PC-9 (cell line): ENCODE data around the gene WDR5B. TPM values are rescaled to one million over a fixed set of nuclear protein-coding genes. Genes with fewer than 3 reads are reported as not detected.

ENCODE experiments used
- BruUV-seq: library from RNA; stranded (reverse); fragments of 400-500 nt; replicated peaks from 2 replicates; lab custom pipeline; 2021; lab: Mats Ljungman, UMichigan
- CTCF ChIA-PET: fragments of 300-600 bp; sonication (Branson Sonifier 250); formaldehyde crosslinking; loops from one replicate; lab custom pipeline; 2022; ENCODE audit warnings: antibody characterized with exemption; lab: Charles Lee
- POLR2A ChIA-PET: fragments of 300-600 bp; sonication (Branson Sonifier 250); formaldehyde crosslinking; loops from one replicate; lab custom pipeline; 2022; ENCODE audit warnings: antibody characterized with exemption; ENCODE audit not compliant: unreplicated experiment; lab: Charles Lee
- DNase-seq, 2 experiments: peaks; one replicate each; pipeline versions ENCODE4 v3.0.0 to v3.0.0-alpha.2; 2015 to 2022; ENCODE audit warnings: mixed read lengths in 1 of 2
- H2AFZ ChIP-seq: fragments of 200-600 bp; sonication (generic); 2 replicates; pipeline ENCODE4 v1.8.1; 2017; ENCODE audit warnings: antibody characterized with exemption
- H3F3A ChIP-seq: fragments of 200-600 bp; sonication (generic); 2 replicates; pipeline ENCODE4 v1.8.1; 2017; ENCODE audit warnings: antibody characterized with exemption, mild to moderate bottlenecking, low read depth; ENCODE audit not compliant: insufficient read depth
- H3K27ac ChIP-seq: fragments of 200-600 bp; sonication (generic); 2 replicates; pipeline ENCODE4 v1.6.1; 2016; ENCODE audit warnings: mixed run types
- H3K27me3 ChIP-seq: fragments of 200-600 bp; sonication (generic); 2 replicates; pipeline ENCODE4 v1.6.1; 2016; ENCODE audit warnings: low read depth, mixed run types; ENCODE audit not compliant: insufficient read depth
- H3K36me3 ChIP-seq: fragments of 200-600 bp; sonication (generic); 2 replicates; pipeline ENCODE4 v1.6.1; 2016; ENCODE audit warnings: low read depth, mixed run types
- H3K4me1 ChIP-seq: fragments of 200-600 bp; sonication (generic); replicated peaks from 2 replicates; pipeline ENCODE4 v1.6.1; 2016; ENCODE audit warnings: mixed run types; ENCODE audit not compliant: insufficient read depth
- H3K4me2 ChIP-seq: fragments of 200-600 bp; sonication (generic); 2 replicates; pipeline ENCODE4 v1.6.1; 2017; ENCODE audit warnings: mixed run types
- H3K4me3 ChIP-seq: fragments of 200-600 bp; sonication (generic); 2 replicates; pipeline ENCODE4 v1.6.1; 2016; ENCODE audit warnings: mixed run types
- H3K79me2 ChIP-seq: fragments of 200-600 bp; sonication (generic); 2 replicates; pipeline ENCODE4 v1.6.1; 2017; ENCODE audit warnings: low read depth, mixed run types
- H3K9me2 ChIP-seq: fragments of 200-600 bp; sonication (generic); 2 replicates; pipeline ENCODE4 v1.8.1; 2017; ENCODE audit warnings: mild to moderate bottlenecking; ENCODE audit not compliant: insufficient read depth
- H3K9me3 ChIP-seq: fragments of 200-600 bp; sonication (generic); 2 replicates; pipeline ENCODE4 v1.8.1; 2016; ENCODE audit warnings: low read depth; ENCODE audit not compliant: insufficient read depth
- H4K20me1 ChIP-seq: fragments of 200-600 bp; sonication (generic); 2 replicates; pipeline ENCODE4 v1.8.1; 2017; ENCODE audit not compliant: insufficient read depth
- EZH2 ChIP-seq: fragments of 200-600 bp; sonication (generic); IDR thresholded peaks from 2 replicates; pipeline ENCODE4 v1.8.0; 2017; ENCODE audit warnings: antibody characterized with exemption, low read depth
- intact Hi-C: fragments of 100-400 bp; cut with micrococcal nuclease; formaldehyde crosslinking; loops from one replicate; pipeline ENCODE4 v1.10.0; 2022; ENCODE audit not compliant: unreplicated experiment
- total RNA-seq: library from RNA; stranded (reverse); gene quantifications from 2 replicates; pipeline ENCODE4 v1.2.3, GENCODE V29; 2021
- TF ChIP-seq, protein P1 (sequence below): fragments of 200-600 bp; sonication (generic); conservative IDR thresholded peaks from 2 replicates; pipeline ENCODE4 v1.6.1; 2017; ENCODE audit warnings: mixed run types, antibody characterized with exemption, mild to moderate bottlenecking, moderate library complexity

WDR5B gene
- total RNA-seq, 1 experiment from 2014 or later, result 5.8 TPM

DNA sequence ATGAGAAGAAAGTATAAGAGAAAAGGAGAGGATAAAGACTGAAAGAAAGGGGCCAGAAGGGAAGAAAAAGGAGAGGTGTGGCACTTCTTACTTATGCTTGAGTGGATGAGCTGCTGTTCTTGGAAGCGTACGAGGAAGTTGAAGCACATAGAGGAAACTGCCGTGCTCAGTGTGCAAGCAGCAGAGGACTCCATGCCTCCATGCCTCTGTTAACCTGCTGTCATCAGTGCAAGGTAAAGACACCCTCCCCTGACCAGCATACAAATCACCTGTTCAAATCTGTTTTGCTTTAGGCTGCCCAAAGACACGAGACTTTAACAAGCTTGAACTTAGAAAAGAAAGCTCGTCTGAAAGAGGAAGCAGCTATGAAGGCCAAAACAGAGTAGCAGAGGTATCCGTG lies 6.4 kb downstream of the WDR5B start:
- intact Hi-C loops, result no loop called here
- H3K9me3 ChIP-seq, result no peaks in the 10 kb centered on the region
- H3K4me2 ChIP-seq, result no peak overlapping the region
- DNase-seq, result no peak
- H2AFZ ChIP-seq, result no peak overlapping the region
- ChIA-PET CTCF (no interaction called here), POLR2A (interaction anchor here (0.6 kb wide), 1 partner anchor 1156 kb away, joined by 3 read pairs; no protein-coding TSS in a partner anchor)
- H4K20me1 ChIP-seq, result no peaks in the 10 kb centered on the region
- H3K9me2 ChIP-seq, result no peaks in the 10 kb centered on the region
- H3F3A ChIP-seq, result peaks cover 5% of the 10 kb centered on the region; the same call in 1 of the 2 replicates
- H3K4me1 ChIP-seq, result peaks cover 18% of the 10 kb centered on the region
- H3K79me2 ChIP-seq, result peaks cover 16% of the 10 kb centered on the region
- H3K36me3 ChIP-seq, result 0 out of 2 replicates have a peak, but pooled peaks cover 9% of the 10 kb centered on the region
- no peaks in the 10 kb centered on the region for H3K27me3 ChIP-seq
- BruUV-seq, result no TSS peak
- no peak for TF ChIP-seq EZH2
- TF ChIP-seq, protein P1, sequence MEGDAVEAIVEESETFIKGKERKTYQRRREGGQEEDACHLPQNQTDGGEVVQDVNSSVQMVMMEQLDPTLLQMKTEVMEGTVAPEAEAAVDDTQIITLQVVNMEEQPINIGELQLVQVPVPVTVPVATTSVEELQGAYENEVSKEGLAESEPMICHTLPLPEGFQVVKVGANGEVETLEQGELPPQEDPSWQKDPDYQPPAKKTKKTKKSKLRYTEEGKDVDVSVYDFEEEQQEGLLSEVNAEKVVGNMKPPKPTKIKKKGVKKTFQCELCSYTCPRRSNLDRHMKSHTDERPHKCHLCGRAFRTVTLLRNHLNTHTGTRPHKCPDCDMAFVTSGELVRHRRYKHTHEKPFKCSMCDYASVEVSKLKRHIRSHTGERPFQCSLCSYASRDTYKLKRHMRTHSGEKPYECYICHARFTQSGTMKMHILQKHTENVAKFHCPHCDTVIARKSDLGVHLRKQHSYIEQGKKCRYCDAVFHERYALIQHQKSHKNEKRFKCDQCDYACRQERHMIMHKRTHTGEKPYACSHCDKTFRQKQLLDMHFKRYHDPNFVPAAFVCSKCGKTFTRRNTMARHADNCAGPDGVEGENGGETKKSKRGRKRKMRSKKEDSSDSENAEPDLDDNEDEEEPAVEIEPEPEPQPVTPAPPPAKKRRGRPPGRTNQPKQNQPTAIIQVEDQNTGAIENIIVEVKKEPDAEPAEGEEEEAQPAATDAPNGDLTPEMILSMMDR, result no peak
- no peak overlapping the region for H3K27ac ChIP-seq
- H3K4me3 ChIP-seq, result no peak overlapping the region

DNA sequence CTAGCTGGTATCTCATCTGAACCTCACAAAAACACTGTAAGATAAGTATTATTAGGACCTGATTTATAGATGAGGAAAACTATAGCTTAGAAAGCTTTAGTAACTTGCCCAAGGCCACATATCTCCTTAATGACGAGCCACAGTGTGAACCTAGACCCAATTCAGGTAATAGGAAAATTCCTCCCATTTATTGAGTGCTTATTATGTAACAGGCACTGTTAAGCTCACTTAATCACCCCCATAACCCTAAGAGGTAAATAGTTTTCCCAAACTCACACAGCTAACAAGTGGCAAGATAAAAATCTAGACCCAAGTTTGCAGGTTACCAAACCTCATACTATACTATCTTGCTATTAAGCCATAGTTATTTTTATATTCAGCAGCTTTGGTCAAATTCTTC lies 7.9 kb downstream of the WDR5B start:
- no peaks in the 10 kb centered on the region for H4K20me1 ChIP-seq
- H3F3A ChIP-seq, result peaks cover 5% of the 10 kb centered on the region; the same call in 1 of the 2 replicates

DNA sequence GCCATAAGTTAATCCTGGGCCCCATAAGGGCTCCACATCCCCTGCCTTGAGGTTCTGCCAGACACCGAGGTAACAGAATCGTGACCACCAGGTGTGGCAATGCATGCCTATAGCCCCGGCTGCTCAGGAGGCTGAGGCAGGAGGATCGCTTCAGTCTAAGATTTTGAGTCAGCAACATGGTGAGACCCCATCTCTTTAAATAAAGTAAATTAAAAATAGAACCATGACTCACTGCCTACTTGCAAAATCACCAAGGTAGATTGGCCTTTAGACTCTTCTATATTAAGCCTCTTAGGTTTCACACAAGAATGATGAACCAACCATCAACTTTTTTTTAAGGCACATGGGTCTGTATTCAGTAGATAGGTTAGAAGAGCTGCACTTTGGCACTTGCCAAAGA lies 9.7 kb downstream of the WDR5B start:
- H3K4me1 ChIP-seq, result peaks cover 12% of the 10 kb centered on the region
- no peaks in the 10 kb centered on the region for H3K9me3 ChIP-seq
- H4K20me1 ChIP-seq, result no peaks in the 10 kb centered on the region
- no TSS peak for BruUV-seq
- TF ChIP-seq EZH2, result no peak
- TF ChIP-seq, protein P1, result no peak
- no peaks in the 10 kb centered on the region for H3K79me2 ChIP-seq
- H3K27ac ChIP-seq, result no peak overlapping the region
- POLR2A ChIA-PET, result interaction anchor here (0.8 kb wide), 1 partner anchor 10 kb away, joined by 4 read pairs; the partner anchor contains the start of gene WDR5B
- no peaks in the 10 kb centered on the region for H3K9me2 ChIP-seq
- no peak overlapping the region for H3K4me2 ChIP-seq
- H3F3A ChIP-seq, result 0 out of 2 replicates have a peak, but pooled peaks cover 5% of the 10 kb centered on the region
- H2AFZ ChIP-seq, result no peak overlapping the region
- intact Hi-C loops, result no loop called here
- H3K36me3 ChIP-seq, result 0 out of 2 replicates have a peak, but pooled peaks cover 9% of the 10 kb centered on the region
- H3K27me3 ChIP-seq, result no peaks in the 10 kb centered on the region
- CTCF ChIA-PET, result no interaction called here
- DNase-seq, result no peak
- H3K4me3 ChIP-seq, result no peak overlapping the region

More for the DNA sequence above, 7.9 kb downstream of the WDR5B start:
- DNase-seq, result peak in 1 of 2 experiments; percentile 82
- no peak overlapping the region for H3K4me3 ChIP-seq
- H3K4me1 ChIP-seq, result peaks cover 12% of the 10 kb centered on the region
- intact Hi-C loops, result no loop called here
- peak overlapping the region; percentile 12 for H3K4me2 ChIP-seq
- H3K9me2 ChIP-seq, result no peaks in the 10 kb centered on the region
- ChIA-PET POLR2A (interaction anchor here (1.0 kb wide), 1 partner anchor 24 kb away, joined by 6 read pairs; the partner anchor contains the start of gene FAM162A), CTCF (interaction anchor here (0.6 kb wide), 1 partner anchor 233 kb away, joined by 3 read pairs; no protein-coding TSS in a partner anchor)
- BruUV-seq, result no TSS peak
- H3K27me3 ChIP-seq, result no peaks in the 10 kb centered on the region
- 0 out of 2 replicates have a peak, but pooled peaks cover under 1% of the 10 kb centered on the region for H3K79me2 ChIP-seq
- H3K9me3 ChIP-seq, result no peaks in the 10 kb centered on the region
- H2AFZ ChIP-seq, result no peak overlapping the region
- TF ChIP-seq, protein P1, result no peak
- no peak for TF ChIP-seq EZH2
- 0 out of 2 replicates have a peak, but pooled peaks cover 9% of the 10 kb centered on the region for H3K36me3 ChIP-seq
- H3K27ac ChIP-seq, result peak overlapping the region; percentile 44
